DND-41 (cell line): ENCODE data around the gene TMEM175.

ENCODE experiments used
- CTCF ChIP-seq: IDR thresholded peaks from 2 replicates; pipeline ENCODE4 v1.5.1; 2012; ENCODE audit warnings: borderline replicate concordance, low read length, moderate library complexity, mild to moderate bottlenecking; ENCODE audit not compliant: poor library complexity, severe bottlenecking; ENCODE audit errors: extremely low read depth
- EZH2 ChIP-seq: IDR thresholded peaks from 3 replicates; pipeline ENCODE4 v1.6.1; 2012; ENCODE audit warnings: borderline replicate concordance, low read depth, mild to moderate bottlenecking, moderate library complexity, low read length, inconsistent platforms; ENCODE audit not compliant: severe bottlenecking

- TF ChIP-seq CTCF (no peak), EZH2 (no peak)
Measured at GRCh38 chr4:925771-926500, 6.3 kb upstream of the TMEM175 start.
